ENCODE measurements around the gene PUM2.

DNA sequence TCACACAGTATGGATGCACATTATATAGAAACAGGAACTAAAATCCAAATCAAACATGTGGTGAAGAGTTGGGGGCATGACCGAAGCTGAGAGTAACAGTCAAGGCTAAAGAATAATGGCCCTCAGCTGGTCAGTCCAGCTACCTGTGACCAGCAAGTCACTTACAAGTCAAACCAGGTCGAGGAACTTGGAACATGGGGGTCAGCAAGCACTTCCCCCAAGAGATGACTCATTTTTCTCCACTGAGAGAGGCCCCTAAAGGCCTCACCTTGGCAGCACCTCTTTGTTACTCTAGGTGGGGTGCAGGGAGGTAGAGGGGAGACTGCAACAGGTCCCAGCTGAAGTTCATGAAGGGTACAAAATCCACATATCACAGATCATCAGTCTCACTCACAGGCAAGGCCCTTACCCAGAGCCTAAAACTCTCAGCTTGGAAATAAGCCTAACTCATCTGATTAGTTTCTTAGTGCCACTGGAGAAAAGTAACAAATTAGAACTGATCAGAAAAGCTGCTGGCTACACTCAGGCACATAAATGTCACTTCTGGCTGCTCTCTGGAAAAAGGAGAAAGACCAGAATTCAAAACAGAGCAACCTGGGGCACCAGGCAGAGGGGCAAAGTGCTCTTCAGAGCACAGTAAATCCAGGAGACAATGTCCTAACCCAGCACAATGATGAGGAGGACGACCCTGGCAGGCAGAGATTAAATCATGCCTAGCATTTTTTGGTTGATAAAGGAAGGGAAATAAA, 129.7 kb downstream of the PUM2 start:
- TF ChIP-seq ZNF263 (CRISPR knock-in tag; IDR thresholded peaks at IDR 0.05) = no peak
- no peak for TF ChIP-seq RAD21 (CRISPR knock-in tag; IDR thresholded peaks at IDR 0.05)
- TF ChIP-seq ESRRA (CRISPR knock-in tag; IDR thresholded peaks at IDR 0.05; ENCODE audit: low read depth) = no peak
- TF ChIP-seq CREM (IDR thresholded peaks at IDR 0.05) = no peak
- no peak for TF ChIP-seq CREM (CRISPR knock-in tag; IDR thresholded peaks at IDR 0.05)
- TF ChIP-seq, protein P1, sequence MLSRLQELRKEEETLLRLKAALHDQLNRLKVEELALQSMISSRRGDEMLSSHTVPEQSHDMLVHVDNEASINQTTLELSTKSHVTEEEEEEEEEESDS (CRISPR knock-in tag; IDR thresholded peaks at IDR 0.05; ENCODE audit: borderline replicate concordance) = no peak
- TF ChIP-seq STAT5B (CRISPR knock-in tag; IDR thresholded peaks at IDR 0.05) = no peak
- no peak for TF ChIP-seq ELF4 (CRISPR knock-in tag; IDR thresholded peaks at IDR 0.05; ENCODE audit: borderline replicate concordance)
- no peak for TF ChIP-seq EZH2 (conservative IDR thresholded peaks at IDR 0.05; ENCODE audit: low read depth, low read length)
- no peak for TF ChIP-seq RXRA (CRISPR knock-in tag; IDR thresholded peaks at IDR 0.05)
- no peak for TF ChIP-seq NONO (IDR thresholded peaks at IDR 0.05)
- no peak for TF ChIP-seq NONO (CRISPR knock-in tag; conservative IDR thresholded peaks at IDR 0.05)
- TF ChIP-seq ZKSCAN1 (IDR thresholded peaks at IDR 0.05; ENCODE audit: low read length) = no peak
- TF ChIP-seq, protein P2, sequence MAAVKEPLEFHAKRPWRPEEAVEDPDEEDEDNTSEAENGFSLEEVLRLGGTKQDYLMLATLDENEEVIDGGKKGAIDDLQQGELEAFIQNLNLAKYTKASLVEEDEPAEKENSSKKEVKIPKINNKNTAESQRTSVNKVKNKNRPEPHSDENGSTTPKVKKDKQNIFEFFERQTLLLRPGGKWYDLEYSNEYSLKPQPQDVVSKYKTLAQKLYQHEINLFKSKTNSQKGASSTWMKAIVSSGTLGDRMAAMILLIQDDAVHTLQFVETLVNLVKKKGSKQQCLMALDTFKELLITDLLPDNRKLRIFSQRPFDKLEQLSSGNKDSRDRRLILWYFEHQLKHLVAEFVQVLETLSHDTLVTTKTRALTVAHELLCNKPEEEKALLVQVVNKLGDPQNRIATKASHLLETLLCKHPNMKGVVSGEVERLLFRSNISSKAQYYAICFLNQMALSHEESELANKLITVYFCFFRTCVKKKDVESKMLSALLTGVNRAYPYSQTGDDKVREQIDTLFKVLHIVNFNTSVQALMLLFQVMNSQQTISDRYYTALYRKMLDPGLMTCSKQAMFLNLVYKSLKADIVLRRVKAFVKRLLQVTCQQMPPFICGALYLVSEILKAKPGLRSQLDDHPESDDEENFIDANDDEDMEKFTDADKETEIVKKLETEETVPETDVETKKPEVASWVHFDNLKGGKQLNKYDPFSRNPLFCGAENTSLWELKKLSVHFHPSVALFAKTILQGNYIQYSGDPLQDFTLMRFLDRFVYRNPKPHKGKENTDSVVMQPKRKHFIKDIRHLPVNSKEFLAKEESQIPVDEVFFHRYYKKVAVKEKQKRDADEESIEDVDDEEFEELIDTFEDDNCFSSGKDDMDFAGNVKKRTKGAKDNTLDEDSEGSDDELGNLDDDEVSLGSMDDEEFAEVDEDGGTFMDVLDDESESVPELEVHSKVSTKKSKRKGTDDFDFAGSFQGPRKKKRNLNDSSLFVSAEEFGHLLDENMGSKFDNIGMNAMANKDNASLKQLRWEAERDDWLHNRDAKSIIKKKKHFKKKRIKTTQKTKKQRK (IDR thresholded peaks at IDR 0.05; ENCODE audit: low read length) = no peak
